GM23338 (cell line): ENCODE measurements around the gene ETFA. TPM values are rescaled to one million over a fixed set of nuclear protein-coding genes. Genes with fewer than 3 reads are reported as not detected.

ENCODE experiments used
- ATAC-seq: fragments of 200-7000 bp; cut with Tn5 transposase; 3 replicates; pipeline ENCODE4 v1.9.1; 2020
- DNase-seq: peaks from one replicate; pipeline ENCODE4 v3.0.0-alpha.2; 2015; ENCODE audit warnings: low spot score
- H2AFZ ChIP-seq: fragments of 200-600 bp; sonication (generic); 2 replicates; pipeline ENCODE4 v1.8.0; 2016; ENCODE audit warnings: antibody characterized with exemption, mild to moderate bottlenecking, moderate library complexity
- H3F3A ChIP-seq: fragments of 200-600 bp; sonication (generic); replicated peaks from 2 replicates; pipeline ENCODE4 v1.8.0; 2017; ENCODE audit warnings: antibody characterized with exemption, mixed run types, low read depth
- H3K27ac ChIP-seq: fragments of 200-600 bp; sonication (generic); 2 replicates; pipeline ENCODE4 v1.6.1; 2016; ENCODE audit warnings: low read depth
- H3K27me3 ChIP-seq: fragments of 200-600 bp; sonication (generic); 2 replicates; pipeline ENCODE4 v1.8.0; 2016; ENCODE audit warnings: mild to moderate bottlenecking, mixed run types, moderate library complexity; ENCODE audit not compliant: insufficient read depth
- H3K36me3 ChIP-seq: fragments of 200-600 bp; sonication (generic); 2 replicates; pipeline ENCODE4 v1.8.0; 2016; ENCODE audit warnings: mild to moderate bottlenecking; ENCODE audit not compliant: insufficient read depth
- H3K4me1 ChIP-seq: fragments of 200-600 bp; sonication (generic); 2 replicates; pipeline ENCODE4 v1.8.0; 2016; ENCODE audit warnings: mild to moderate bottlenecking, moderate library complexity; ENCODE audit not compliant: insufficient read depth
- H3K4me2 ChIP-seq: fragments of 200-600 bp; sonication (generic); 2 replicates; pipeline ENCODE4 v1.7.1; 2017; ENCODE audit warnings: mixed run types
- H3K4me3 ChIP-seq: fragments of 200-600 bp; sonication (generic); 2 replicates; pipeline ENCODE4 v1.6.1; 2016; ENCODE audit warnings: mixed run types
- H3K79me2 ChIP-seq: fragments of 200-600 bp; sonication (generic); replicated peaks from 2 replicates; pipeline ENCODE4 v1.8.0; 2017; ENCODE audit warnings: mild to moderate bottlenecking; ENCODE audit not compliant: insufficient read depth
- H3K9me2 ChIP-seq: fragments of 200-600 bp; sonication (generic); 2 replicates; pipeline ENCODE4 v1.8.0; 2017; ENCODE audit not compliant: insufficient read depth
- H4K20me1 ChIP-seq: fragments of 200-600 bp; sonication (generic); replicated peaks from 2 replicates; pipeline ENCODE4 v1.8.0; 2017; ENCODE audit warnings: mild to moderate bottlenecking; ENCODE audit not compliant: insufficient read depth
- H3K27ac Mint-ChIP-seq: 2 replicates; pipeline ENCODE4 v1.8.0; 2020; ENCODE audit warnings: inconsistent platforms, mild to moderate bottlenecking, moderate library complexity, mixed read lengths
- H3K27me3 Mint-ChIP-seq: 3 replicates; pipeline ENCODE4 v1.8.0; 2022; ENCODE audit warnings: low read depth, mild to moderate bottlenecking, moderate library complexity, mixed read lengths, inconsistent platforms; ENCODE audit not compliant: insufficient read depth, poor library complexity
- H3K36me3 Mint-ChIP-seq: 3 replicates; pipeline ENCODE4 v1.8.0; 2021; ENCODE audit warnings: low read depth, mild to moderate bottlenecking, inconsistent platforms, moderate library complexity, mixed read lengths
- H3K4me1 Mint-ChIP-seq: 3 replicates; pipeline ENCODE4 v1.8.0; 2020; ENCODE audit warnings: mild to moderate bottlenecking, inconsistent platforms, mixed read lengths
- H3K4me3 Mint-ChIP-seq: 3 replicates; pipeline ENCODE4 v1.8.0; 2021; ENCODE audit warnings: moderate library complexity, mild to moderate bottlenecking, inconsistent platforms, mixed read lengths
- H3K9me3 Mint-ChIP-seq: 3 replicates; pipeline ENCODE4 v1.8.0; 2020; ENCODE audit warnings: moderate library complexity, mild to moderate bottlenecking, inconsistent platforms, mixed read lengths
- CREB1 ChIP-seq: fragments of 250-450 bp; sonication (Bioruptor Pico); IDR thresholded peaks from 2 replicates; pipeline ENCODE4 v1.5.0; 2020; ENCODE audit warnings: low read depth, mild to moderate bottlenecking, moderate library complexity
- CTCF ChIP-seq, 2 experiments: fragments of 200-600 bp in 1 of 2; sonication (generic) in 1 of 2; conservative IDR thresholded peaks; 2 replicates each; pipeline versions ENCODE4 v1.5.1 to v1.6.1; 2016 to 2017; ENCODE audit warnings: antibody characterized with exemption in 2 of 2, low read depth in 2 of 2, mild to moderate bottlenecking in 2 of 2, moderate library complexity in 1 of 2
- ETS1 ChIP-seq: IDR thresholded peaks from 2 replicates; pipeline ENCODE4 v1.6.1; 2016; ENCODE audit warnings: antibody characterized with exemption
- EZH2 ChIP-seq: fragments of 200-600 bp; sonication (generic); IDR thresholded peaks from one replicate; pipeline ENCODE4 v1.8.0; 2017; ENCODE audit warnings: antibody characterized with exemption, mild to moderate bottlenecking, low read depth; ENCODE audit not compliant: unreplicated experiment
- EZH2phosphoT487 ChIP-seq: fragments of 200-600 bp; sonication (generic); IDR thresholded peaks from one replicate; pipeline ENCODE4 v1.8.1; 2018; ENCODE audit warnings: antibody characterized with exemption; ENCODE audit not compliant: unreplicated experiment
- NANOG ChIP-seq: IDR thresholded peaks from 2 replicates; pipeline ENCODE4 v1.6.1; 2016; ENCODE audit warnings: antibody characterized with exemption, borderline replicate concordance
- POLR2AphosphoS5 ChIP-seq: IDR thresholded peaks from 2 replicates; pipeline ENCODE4 v1.6.1; 2016; ENCODE audit warnings: antibody characterized with exemption, low read depth
- REST ChIP-seq: IDR thresholded peaks from one replicate; pipeline ENCODE4 v1.6.1; 2018; ENCODE audit warnings: antibody characterized with exemption; ENCODE audit not compliant: unreplicated experiment
- STAT1 ChIP-seq: IDR thresholded peaks from one replicate; pipeline ENCODE4 v1.6.1; 2016; ENCODE audit warnings: antibody characterized with exemption; ENCODE audit not compliant: unreplicated experiment
- ZNF114 ChIP-seq: fragments of 250-450 bp; sonication (Bioruptor Pico); IDR thresholded peaks from 2 replicates; pipeline ENCODE4 v1.5.0; 2020; ENCODE audit warnings: mild to moderate bottlenecking, moderate library complexity
- ZNF331 ChIP-seq: fragments of 250-450 bp; sonication (Bioruptor Pico); IDR thresholded peaks from 2 replicates; pipeline ENCODE4 v1.5.0; 2020; ENCODE audit warnings: low read depth, mild to moderate bottlenecking, moderate library complexity
- polyA plus RNA-seq: library from polyadenylated mRNA; unstranded; fragments of >200 nt; fragmentation: Nextera tagmentation; extraction: Ambion mirVana; gene quantifications from 2 replicates; pipeline ENCODE4 v1.2.1, GENCODE V29; 2016
- total RNA-seq: library from RNA; depleted of rRNA; stranded (reverse); fragments of >200 nt; shearing (Covaris generic); gene quantifications from 2 replicates; pipeline ENCODE4 v1.2.3, GENCODE V29; 2014
- TF ChIP-seq, protein P1 (sequence below): fragments of 250-450 bp; sonication (Bioruptor Pico); IDR thresholded peaks from 2 replicates; pipeline ENCODE4 v1.5.0; 2020; ENCODE audit warnings: mild to moderate bottlenecking, moderate library complexity

ETFA gene
- total and polyA plus RNA-seq, 2 experiments from 2014 or later: 52.9 to 69.1 TPM

DNA sequence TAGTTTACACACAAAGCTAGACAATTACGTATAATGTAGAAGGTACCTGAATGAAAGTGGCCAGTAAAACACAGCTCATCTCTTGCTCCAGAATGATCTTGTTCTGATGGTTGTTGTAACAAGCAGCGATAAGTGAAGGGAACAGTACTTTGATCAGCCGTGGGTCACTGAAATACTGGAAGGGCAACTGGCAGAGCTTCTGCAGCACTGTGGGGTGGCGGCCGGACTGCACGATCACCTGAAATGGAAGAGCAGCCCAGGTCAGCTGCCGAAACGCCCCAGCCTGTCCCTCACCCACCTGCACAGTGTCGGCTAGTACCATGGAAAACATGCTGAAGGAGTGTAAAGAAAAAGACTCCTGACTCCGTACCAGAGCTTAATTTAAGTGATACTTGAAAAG, 42.6 kb upstream of the ETFA start:
- H3K4me3 ChIP-seq: no peak overlapping the region
- H3K79me2 ChIP-seq: no peaks in the 10 kb centered on the region
- H3K9me3 Mint-ChIP-seq: no peaks in the 10 kb centered on the region
- H3K4me2 ChIP-seq: no peak overlapping the region
- no peak overlapping the region for H3K4me3 Mint-ChIP-seq
- H3K27ac ChIP-seq: no peak overlapping the region
- TF ChIP-seq EZH2phosphoT487 (no peak), STAT1 (no peak), NANOG (no peak), ETS1 (no peak), CTCF (conservative IDR thresholded peaks at IDR 0.05; ENCODE audit: low read depth in 2 of 2) (no peak), ZNF331 (CRISPR knock-in tag) (no peak), ZNF114 (CRISPR knock-in tag) (no peak), POLR2AphosphoS5 (no peak), CREB1 (CRISPR knock-in tag) (no peak), REST (no peak), EZH2 (no peak)
- TF ChIP-seq, protein P1, sequence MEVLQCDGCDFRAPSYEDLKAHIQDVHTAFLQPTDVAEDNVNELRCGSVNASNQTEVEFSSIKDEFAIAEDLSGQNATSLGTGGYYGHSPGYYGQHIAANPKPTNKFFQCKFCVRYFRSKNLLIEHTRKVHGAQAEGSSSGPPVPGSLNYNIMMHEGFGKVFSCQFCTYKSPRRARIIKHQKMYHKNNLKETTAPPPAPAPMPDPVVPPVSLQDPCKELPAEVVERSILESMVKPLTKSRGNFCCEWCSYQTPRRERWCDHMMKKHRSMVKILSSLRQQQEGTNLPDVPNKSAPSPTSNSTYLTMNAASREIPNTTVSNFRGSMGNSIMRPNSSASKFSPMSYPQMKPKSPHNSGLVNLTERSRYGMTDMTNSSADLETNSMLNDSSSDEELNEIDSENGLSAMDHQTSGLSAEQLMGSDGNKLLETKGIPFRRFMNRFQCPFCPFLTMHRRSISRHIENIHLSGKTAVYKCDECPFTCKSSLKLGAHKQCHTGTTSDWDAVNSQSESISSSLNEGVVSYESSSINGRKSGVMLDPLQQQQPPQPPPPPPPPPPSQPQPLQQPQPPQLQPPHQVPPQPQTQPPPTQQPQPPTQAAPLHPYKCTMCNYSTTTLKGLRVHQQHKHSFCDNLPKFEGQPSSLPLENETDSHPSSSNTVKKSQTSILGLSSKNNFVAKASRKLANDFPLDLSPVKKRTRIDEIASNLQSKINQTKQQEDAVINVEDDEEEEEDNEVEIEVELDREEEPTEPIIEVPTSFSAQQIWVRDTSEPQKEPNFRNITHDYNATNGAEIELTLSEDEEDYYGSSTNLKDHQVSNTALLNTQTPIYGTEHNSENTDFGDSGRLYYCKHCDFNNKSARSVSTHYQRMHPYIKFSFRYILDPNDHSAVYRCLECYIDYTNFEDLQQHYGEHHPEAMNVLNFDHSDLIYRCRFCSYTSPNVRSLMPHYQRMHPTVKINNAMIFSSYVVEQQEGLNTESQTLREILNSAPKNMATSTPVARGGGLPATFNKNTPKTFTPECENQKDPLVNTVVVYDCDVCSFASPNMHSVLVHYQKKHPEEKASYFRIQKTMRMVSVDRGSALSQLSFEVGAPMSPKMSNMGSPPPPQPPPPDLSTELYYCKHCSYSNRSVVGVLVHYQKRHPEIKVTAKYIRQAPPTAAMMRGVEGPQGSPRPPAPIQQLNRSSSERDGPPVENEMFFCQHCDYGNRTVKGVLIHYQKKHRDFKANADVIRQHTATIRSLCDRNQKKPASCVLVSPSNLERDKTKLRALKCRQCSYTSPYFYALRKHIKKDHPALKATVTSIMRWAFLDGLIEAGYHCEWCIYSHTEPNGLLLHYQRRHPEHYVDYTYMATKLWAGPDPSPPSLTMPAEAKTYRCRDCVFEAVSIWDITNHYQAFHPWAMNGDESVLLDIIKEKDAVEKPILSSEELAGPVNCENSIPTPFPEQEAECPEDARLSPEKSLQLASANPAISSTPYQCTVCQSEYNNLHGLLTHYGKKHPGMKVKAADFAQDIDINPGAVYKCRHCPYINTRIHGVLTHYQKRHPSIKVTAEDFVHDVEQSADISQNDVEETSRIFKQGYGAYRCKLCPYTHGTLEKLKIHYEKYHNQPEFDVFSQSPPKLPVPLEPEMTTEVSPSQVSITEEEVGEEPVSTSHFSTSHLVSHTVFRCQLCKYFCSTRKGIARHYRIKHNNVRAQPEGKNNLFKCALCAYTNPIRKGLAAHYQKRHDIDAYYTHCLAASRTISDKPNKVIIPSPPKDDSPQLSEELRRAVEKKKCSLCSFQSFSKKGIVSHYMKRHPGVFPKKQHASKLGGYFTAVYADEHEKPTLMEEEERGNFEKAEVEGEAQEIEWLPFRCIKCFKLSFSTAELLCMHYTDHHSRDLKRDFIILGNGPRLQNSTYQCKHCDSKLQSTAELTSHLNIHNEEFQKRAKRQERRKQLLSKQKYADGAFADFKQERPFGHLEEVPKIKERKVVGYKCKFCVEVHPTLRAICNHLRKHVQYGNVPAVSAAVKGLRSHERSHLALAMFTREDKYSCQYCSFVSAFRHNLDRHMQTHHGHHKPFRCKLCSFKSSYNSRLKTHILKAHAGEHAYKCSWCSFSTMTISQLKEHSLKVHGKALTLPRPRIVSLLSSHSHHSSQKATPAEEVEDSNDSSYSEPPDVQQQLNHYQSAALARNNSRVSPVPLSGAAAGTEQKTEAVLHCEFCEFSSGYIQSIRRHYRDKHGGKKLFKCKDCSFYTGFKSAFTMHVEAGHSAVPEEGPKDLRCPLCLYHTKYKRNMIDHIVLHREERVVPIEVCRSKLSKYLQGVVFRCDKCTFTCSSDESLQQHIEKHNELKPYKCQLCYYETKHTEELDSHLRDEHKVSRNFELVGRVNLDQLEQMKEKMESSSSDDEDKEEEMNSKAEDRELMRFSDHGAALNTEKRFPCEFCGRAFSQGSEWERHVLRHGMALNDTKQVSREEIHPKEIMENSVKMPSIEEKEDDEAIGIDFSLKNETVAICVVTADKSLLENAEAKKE (CRISPR knock-in tag): no peak
- H3K27ac Mint-ChIP-seq: no peak overlapping the region
- H2AFZ ChIP-seq: no peak overlapping the region
- H3K36me3 ChIP-seq: no peaks in the 10 kb centered on the region
- H3K4me1 ChIP-seq: no peaks in the 10 kb centered on the region
- H3K27me3 Mint-ChIP-seq: peaks cover 8% of the 10 kb centered on the region
- no peak for ATAC-seq
- peaks cover 7% of the 10 kb centered on the region; the same call in 1 of the 2 replicates for H3K9me2 ChIP-seq
- peaks cover 21% of the 10 kb centered on the region for H3K27me3 ChIP-seq
- DNase-seq: no peak
- H4K20me1 ChIP-seq: 0 out of 2 replicates have a peak, but pooled peaks cover 6% of the 10 kb centered on the region
- H3K36me3 Mint-ChIP-seq: no peaks in the 10 kb centered on the region
- no peaks in the 10 kb centered on the region for H3F3A ChIP-seq
- no peaks in the 10 kb centered on the region for H3K4me1 Mint-ChIP-seq
